HG03175 (cell line): ENCODE measurements around the gene C4A.
"Not testable (repeated sequence)": the region's sequence is repeated elsewhere in the genome, so short reads cannot be mapped to it uniquely, and the experiment has no call there.

ENCODE experiments used
- ATAC-seq: cut with Tn5 transposase; IDR thresholded peaks from one replicate; pipeline ENCODE4 v1.9.1; 2021; ENCODE audit warnings: mild to moderate bottlenecking, moderate library complexity; ENCODE audit not compliant: unreplicated experiment

The C4A gene

DNA sequence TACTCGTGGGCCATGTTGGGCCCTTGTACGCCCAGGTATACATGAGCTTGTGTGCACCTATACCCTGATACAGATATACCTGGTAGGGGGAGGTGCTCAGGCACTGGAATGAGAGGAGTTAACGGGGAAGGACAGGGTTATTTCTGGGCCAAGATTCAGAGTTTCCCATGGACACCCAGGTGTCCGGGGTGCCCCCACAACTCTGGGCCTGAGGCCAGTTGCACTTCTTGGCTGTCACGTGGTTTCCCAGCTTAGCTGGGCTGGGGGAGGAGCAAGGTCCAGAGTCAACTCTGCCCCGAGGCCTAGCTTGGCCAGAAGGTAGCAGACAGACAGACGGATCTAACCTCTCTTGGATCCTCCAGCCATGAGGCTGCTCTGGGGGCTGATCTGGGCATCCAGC lies at the start of gene C4A:
C4A (plus strand) TSS at position 314 of the 400 bp plus-strand sequence; CDS start at position 365, 51 bp downstream.
- not testable (repeated sequence) for ATAC-seq

- ATAC-seq, result not testable (repeated sequence)
These were observed 49.7 kb upstream of the C4A start for GRCh38 chr6:31932137-31932536.

DNA sequence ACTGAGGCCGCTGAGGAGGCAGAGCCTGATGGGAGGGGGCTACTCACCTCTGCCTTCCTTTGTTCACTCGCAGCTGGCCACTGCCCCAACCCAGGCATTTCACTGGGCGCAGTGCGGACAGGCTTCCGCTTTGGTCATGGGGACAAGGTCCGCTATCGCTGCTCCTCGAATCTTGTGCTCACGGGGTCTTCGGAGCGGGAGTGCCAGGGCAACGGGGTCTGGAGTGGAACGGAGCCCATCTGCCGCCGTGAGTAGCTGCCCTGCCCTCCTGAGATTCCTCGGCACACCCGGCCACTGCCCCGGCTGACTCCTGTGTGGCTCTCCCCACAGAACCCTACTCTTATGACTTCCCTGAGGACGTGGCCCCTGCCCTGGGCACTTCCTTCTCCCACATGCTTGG lies 48.3 kb upstream of the C4A start:
- no peak for ATAC-seq

DNA sequence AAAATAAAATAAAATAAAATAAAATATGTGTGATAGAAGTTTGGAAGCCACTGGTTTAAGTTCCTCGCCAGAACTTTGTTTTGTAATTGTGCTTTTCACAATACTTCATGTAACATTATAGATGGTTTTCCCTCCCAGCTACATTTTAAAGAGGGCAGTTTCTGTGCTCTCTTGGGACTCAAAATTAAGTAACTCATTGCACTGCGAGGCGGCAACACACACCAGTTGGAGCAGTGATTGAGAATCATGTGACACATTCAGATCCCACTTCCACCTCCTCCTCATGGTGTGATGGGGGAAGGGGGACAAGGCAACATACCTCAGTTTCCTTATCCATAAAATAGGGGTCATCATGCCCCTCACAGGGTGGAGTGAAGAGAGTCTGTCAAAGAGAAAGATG lies 46.8 kb upstream of the C4A start:
- ATAC-seq, result no peak

DNA sequence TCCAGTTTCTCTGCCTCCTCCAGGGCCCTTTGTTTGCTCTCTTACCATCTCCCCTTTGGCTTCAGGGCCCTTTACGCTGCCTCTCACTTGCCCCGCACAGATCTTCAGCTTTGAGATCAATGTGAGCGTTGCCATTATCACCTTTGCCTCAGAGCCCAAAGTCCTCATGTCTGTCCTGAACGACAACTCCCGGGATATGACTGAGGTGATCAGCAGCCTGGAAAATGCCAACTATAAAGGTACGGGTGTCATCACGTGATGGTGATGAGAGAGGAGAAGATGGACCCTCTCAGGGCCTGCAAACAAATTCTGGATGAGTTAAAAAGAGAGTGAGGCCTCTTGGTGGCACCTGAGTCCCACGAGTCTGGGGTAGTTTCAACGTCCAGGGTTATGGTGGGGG lies 46.0 kb upstream of the C4A start:
- no peak for ATAC-seq

DNA sequence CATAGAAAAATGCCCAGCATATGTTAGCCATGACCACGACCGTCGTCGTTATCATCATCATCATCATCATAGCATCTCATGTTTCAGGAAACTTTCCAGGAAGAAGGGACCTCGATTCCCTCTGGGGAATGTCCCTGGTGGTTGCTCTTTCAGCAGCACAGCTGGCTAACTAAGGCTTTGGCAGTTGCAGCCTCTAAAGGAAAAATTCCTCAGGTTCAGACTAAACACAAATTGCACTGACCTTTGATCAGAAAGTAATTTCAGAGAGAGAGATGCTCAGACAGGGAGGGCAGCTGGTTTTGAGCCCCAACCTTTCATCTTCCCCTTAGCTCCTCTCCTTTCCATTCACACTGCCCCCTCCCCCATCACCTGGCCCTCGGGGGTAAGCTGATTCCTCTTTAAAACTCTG lies 41.6 kb upstream of the C4A start:
- no peak for ATAC-seq

DNA sequence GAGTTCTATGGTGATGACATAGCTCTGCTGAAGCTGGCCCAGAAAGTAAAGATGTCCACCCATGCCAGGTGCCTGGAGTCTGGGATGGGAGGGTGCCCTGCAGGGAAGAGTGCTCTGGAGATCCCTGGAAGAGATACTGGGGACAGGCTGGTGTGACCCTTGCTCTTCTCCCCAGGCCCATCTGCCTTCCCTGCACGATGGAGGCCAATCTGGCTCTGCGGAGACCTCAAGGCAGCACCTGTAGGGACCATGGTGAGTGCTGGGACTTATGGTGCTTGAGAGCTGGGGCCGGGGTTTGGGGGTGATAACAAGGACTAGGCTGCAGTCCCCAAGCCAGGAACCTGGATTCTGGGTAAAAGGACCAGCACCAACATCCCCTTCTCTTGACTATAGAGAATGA lies 38.1 kb upstream of the C4A start:
- ATAC-seq, result no peak

GRCh38 chr6:31945154-31945506 lies 36.7 kb upstream of the C4A start:
- no peak for ATAC-seq

DNA sequence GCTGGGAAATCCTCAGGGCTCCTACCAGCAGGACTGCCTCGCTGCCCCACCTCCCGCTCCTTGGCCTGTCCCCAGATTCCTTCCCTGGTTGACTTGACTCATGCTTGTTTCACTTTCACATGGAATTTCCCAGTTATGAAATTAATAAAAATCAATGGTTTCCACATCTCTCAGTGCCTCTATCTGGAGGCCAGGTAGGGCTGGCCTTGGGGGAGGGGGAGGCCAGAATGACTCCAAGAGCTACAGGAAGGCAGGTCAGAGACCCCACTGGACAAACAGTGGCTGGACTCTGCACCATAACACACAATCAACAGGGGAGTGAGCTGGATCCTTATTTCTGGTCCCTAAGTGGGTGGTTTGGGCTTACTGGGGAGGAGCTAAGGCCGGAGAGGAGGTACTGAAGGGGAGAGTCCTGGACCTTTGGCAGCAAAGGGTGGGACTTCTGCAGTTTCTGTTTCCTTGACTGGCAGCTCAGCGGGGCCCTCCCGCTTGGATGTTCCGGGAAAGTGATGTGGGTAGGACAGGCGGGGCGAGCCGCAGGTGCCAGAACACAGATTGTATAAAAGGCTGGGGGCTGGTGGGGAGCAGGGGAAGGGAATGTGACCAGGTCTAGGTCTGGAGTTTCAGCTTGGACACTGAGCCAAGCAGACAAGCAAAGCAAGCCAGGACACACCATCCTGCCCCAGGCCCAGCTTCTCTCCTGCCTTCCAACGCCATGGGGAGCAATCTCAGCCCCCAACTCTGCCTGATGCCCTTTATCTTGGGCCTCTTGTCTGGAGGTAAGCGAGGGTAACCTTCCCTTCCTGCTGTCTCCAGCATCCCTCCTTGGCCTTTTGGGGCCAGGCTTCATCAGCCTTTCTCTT lies 36.1 kb upstream of the C4A start, which contains the start of gene CFB:
CFB (plus strand) TSS at position 589 of the 863 bp plus-strand sequence; CDS start at position 716, 127 bp downstream.
- ATAC-seq, result no peak

GRCh38 chr6:31946370-31946885 lies 35.4 kb upstream of the C4A start:
- no peak for ATAC-seq

DNA sequence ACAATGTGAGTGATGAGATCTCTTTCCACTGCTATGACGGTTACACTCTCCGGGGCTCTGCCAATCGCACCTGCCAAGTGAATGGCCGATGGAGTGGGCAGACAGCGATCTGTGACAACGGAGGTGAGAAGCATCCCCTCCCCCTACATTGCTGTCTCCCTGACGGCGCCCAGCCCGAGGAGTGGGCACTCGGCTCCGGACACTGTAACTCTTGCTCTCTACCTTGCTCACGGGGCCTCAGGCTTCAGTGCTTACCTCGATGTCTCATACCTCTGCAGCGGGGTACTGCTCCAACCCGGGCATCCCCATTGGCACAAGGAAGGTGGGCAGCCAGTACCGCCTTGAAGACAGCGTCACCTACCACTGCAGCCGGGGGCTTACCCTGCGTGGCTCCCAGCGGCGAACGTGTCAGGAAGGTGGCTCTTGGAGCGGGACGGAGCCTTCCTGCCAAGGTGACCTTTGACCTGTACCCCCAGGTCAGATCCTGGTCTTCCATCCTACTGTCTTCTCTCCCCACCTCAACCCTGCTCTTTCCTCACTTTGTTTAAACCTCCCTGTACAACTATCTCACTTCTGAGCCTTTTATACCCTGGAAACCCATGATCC lies 34.7 kb upstream of the C4A start:
- no peak for ATAC-seq

DNA sequence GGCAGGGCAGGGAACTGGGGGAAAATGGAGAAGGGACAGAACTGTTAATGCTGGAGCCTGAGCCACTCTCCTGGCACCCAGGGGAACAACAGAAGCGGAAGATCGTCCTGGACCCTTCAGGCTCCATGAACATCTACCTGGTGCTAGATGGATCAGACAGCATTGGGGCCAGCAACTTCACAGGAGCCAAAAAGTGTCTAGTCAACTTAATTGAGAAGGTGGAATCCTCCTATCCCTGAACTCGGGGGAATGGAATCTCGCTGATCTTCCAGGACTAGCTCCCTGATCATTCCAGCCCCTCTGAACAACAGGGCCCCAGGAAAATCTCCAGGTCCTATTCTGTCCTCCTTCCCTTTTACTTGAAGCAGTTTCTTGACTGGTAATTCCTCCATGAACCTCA lies 34.0 kb upstream of the C4A start:
- no peak for ATAC-seq

DNA sequence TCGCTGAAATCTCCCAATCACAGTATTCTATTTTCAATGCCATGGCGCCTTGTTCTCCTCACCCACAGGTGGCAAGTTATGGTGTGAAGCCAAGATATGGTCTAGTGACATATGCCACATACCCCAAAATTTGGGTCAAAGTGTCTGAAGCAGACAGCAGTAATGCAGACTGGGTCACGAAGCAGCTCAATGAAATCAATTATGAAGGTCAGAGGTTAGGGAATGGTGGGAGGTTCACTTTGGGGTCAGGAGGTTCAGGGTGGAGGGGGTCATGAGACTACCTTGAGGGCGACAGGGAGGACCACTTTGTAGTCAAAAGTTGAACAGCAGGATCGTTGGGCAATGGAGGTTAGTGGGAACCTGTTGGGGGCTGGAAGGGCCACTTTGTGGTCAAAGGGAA lies 33.6 kb upstream of the C4A start:
- no peak for ATAC-seq

DNA sequence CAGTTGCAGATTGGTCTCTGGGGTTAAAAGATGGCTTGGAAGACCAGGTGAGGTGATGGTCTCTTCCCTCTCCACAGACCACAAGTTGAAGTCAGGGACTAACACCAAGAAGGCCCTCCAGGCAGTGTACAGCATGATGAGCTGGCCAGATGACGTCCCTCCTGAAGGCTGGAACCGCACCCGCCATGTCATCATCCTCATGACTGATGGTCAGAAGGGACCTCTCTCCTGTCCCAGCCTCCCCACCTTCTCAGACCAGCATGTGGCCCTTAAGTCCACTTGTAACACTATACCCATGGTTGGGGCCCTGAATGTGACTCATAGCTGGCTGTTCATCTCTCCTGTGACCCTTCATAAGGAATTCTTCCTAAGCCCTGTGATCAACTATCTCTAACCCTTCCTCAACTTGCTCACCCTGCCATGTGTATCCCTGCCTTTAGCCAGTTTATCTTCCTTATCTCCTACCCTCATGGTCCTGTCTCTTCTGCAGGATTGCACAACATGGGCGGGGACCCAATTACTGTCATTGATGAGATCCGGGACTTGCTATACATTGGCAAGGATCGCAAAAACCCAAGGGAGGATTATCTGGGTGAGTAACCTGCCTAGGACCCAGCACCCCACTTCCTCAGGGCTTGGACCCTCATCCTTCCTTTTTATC lies 33.0 kb upstream of the C4A start:
- ATAC-seq, result no peak

- ATAC-seq, result no peak
These were observed 31.8 kb upstream of the C4A start for GRCh38 chr6:31949926-31950548.

DNA sequence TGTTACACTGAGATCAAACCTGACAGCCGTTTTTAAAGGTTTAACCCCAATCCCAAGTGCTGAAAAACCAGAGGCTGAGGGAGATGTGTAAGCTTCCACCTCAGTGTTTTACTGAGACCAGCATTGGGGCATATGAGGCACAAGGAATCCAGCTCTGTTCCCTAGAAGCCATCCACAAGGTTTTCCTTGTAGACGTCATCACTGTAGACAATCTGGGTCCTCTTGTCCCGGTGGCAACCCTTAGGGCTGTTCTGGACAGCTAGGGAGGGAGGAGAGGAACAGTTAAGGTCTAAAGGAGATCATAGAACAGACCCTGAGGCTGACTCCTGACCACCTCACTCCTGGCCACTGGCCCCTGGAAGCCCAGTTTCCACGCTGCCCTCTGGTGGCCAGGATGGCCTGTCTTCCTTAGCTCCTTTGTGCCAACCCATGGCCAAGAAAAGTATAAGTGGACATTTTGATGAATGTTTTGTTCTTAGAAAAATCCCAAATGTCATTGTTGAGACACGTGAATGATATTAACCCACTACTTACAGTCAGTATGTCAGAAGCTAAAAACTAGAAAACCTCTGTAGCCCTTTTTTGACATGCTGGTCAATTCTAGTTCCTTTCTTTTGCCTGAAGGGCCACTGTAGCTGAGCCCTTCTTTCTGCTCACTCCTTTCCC lies 29.6 kb upstream of the C4A start:
- no peak for ATAC-seq

DNA sequence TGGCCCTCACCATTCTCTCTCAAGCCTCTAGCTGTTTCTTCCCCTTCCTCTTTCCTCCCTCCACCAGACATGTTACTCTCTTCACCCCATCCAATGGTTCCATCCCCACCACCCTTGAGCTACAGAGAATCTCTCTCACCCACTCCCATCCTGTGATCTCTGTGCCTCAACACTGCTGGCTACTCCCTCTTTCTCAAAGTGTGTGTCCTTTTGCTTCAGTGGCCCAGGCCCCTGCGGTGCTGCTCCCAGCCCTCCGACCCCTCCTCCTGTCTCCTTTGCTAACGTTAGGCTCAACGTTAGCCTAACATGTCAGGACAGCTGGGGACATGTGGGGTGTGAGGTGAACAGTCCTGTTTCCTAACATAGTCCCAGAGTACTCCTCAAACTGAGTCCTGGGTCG lies 29.0 kb upstream of the C4A start:
- no peak for ATAC-seq

GRCh38 chr6:31954511-31954910 lies 27.3 kb upstream of the C4A start:
- no peak for ATAC-seq

GRCh38 chr6:31956796-31957195 lies 25.1 kb upstream of the C4A start:
- no peak for ATAC-seq

- no peak for ATAC-seq
These were observed 23.5 kb upstream of the C4A start for GRCh38 chr6:31958412-31958740.
